Posterior cingulate gyrus (tissue), 11 donors: ENCODE data around the gene GOLT1A.

Experiments used
- DNase-seq, 10 donors: peaks; one replicate each; pipeline versions ENCODE4 v3.0.0 to v3.0.0-alpha.2; 2020 to 2021; ENCODE audit warnings: mixed read lengths in 3 of 10
- intact Hi-C: fragments of 100-400 bp; cut with DNase I; formaldehyde crosslinking; loops from one replicate; pipeline ENCODE4 v1.15.1; 2023

Gene GOLT1A, protein sequence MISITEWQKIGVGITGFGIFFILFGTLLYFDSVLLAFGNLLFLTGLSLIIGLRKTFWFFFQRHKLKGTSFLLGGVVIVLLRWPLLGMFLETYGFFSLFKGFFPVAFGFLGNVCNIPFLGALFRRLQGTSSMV

DNA sequence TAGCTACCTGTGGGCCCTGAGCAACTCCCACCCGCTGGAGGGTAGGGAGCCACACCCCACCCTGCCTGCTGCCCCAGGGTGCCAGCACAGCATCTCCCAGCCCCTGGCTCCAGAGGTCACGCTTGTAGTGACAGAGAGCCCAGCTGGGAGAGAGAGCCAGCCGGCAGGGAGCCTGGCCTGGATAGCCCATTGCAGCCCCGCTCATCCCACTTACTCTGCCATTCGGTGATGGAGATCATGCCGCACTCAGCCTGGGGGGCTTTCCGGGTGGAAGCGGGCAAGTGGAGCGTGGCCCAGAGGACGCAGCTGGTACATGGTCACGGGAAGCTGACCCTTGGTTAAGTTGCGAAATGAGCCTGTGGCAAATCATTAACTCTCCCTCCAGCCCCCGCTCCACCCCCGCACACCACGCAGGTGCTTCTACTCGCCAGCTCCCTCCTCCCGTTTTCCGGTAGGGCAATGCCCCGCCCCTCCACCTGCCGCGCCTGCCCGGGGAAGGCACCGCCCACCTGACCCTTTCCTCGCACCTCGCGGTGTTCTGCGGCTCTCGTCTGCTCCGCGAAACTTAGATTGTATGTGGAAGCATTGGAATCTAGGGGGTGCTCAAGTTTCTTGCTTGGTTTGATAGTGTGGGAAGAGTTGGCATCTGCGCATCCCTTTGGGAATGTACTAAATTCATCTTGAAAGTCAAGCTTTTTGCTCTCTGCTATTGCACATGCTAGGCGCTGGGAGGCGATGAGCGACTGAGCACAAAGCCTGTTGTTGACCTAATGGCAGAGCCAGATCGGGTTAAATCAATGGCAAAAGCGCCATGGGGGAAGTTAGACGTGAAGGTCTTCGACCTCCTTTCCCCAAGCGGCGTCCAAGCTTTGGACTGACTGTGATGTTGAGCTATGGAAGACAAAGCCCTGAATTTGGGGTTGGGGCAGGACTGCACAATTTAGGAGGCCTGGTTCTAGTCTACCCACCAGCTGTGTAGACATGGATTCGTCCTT is at the start of gene GOLT1A:
Gene GOLT1A, minus strand, starts transcription at position 321 of the 995 bp plus-strand sequence. Its CDS starts 82 bp downstream, at position 239.
- intact Hi-C loops, result loop anchor here (1.0 kb wide), 1 partner anchor 149 kb away; no protein-coding TSS in a partner anchor
- DNase-seq, result peak in 9 of 10 donors; percentile 59 to 96 (median 67)

DNA sequence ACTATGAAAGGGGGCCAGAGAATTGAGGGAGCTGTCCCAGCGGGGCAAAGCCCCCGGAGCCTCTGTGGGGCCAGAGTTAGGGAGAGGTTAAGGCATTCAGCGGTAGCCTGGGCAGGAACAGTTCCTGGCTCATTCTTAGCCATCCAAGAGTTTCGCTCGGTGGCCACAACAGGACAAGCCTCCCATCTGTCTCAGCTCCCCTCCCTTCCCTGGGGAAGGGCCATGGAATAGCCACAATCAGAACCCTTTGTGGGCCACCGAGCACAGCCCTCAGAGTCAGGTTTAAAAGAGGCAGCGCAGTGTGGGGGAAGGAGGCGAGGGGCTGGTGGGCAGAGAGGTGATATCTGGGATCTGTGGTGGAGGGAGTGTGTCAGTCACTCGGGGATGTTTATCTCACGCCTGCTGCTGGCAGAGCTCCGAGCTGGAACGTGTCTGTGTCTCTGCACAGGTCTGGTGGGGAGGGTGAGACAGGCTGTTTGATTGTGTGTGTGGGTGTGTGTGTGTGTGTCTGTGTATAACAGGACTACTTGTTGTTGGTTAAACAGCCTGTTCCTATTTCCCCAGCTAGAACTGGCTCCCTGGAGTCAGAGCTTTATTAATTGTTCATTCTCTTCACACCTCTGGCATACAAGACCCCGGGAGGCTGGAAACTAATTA is 49.6 kb upstream of the GOLT1A start:
- intact Hi-C loops, result loop anchor here (2.0 kb wide), 1 partner anchor 99 kb away; no protein-coding TSS in a partner anchor
- peak in 3 of 10 donors; percentile 69 to 84 (median 84) for DNase-seq

DNA sequence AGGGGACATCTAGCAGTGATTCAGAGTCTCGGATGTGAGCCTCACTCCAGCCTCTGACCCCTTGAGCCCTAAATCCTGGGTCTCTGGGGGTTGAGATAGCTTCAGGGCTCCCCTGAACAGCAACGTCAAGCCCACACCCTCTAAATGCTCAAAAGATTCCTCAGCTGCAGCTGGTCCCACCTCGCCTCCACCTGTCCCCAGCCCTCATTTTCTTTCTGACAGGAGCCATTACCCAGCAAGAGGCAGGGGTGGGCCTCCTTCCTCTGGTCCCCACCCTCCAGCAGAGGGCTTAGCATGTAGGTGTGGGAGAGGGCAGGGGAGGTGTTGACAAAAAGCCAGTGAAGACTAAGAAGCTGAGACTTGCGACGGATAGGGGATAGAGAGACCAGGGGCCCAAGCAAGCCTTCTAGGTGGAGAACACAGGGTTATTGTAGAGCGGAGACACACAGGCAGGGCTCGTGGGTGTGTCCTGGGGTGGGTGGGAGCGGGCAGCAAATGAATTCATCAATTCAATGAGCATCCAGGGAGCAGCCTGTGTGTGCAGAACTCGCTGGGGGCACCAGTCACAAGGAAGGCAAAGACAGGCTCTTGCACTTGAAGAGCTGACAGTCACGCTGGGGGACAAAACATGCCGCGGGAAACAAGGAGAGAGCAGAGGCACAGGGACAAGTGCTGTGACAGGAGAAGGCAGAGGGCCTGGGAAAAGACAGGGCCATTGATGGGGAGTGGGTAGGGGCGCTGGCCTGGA is 48.9 kb upstream of the GOLT1A start:
- intact Hi-C loops, result loop anchor here (2.0 kb wide), 1 partner anchor 100 kb away; no protein-coding TSS in a partner anchor
- DNase-seq, result peak in 4 of 10 donors; percentile 27 to 78 (median 45)

DNA sequence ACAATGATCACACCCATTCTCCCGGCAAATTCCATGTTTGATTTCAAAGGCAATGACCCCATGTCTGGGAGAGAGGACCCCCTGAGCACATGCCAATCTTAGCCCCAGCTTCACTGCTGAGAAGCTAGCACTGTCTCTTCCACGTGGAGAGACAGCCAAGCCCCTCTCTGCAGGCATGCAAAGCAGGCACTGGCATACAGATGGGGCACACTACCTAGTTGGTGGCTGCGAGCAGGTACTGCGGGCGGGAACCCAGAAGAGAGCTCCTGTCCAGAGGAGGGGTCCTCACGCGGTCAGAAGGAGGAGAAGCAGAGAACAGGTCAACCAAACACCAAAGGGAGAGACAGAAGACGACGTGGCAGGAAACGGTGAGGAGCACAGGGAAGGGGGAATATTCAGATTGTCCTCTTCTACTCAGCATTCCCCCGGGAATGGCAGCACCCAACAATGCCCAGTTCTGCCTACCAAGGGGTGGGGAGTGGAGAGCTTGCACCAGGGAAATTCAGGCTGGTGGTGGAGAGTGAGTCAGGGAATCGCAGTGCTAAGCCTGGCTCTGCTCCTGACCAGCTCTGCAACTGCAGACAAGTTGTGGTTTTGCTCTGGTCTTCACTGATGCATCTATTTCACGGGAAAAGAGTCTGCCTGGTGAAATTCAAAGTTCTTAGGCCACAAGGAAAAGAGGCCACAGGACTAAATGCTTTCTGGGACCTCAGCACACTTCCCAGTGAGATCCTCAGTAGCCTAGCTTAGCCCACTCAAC is 48.1 kb upstream of the GOLT1A start:
- intact Hi-C loops, result loop anchor here (2.0 kb wide), 1 partner anchor 101 kb away; no protein-coding TSS in a partner anchor
- peak in 3 of 10 donors; percentile 65 to 87 (median 71) for DNase-seq

DNA sequence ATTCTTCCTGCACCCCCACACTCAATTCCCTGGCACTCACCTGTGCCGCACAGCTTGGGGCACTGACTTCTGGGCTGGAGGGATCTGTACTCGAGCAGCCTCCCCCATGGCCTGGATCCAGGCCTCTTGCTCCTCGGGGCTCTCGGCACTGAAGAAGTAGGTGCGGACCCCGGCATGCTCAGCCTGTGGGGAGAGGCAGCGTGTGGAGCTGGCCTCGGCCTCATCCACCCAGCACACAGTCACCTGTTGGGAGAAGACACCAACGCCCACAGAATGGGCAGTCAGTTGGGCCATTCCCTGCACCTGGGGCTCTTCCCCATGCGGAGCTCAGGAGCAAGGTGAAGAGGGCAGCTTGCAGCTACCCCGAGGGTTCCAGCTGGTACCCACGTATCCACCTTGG is 47.5 kb upstream of the GOLT1A start:
- intact Hi-C loops, result no loop called here
- DNase-seq, result peak in 3 of 10 donors; percentile 32 to 71 (median 43)

DNA sequence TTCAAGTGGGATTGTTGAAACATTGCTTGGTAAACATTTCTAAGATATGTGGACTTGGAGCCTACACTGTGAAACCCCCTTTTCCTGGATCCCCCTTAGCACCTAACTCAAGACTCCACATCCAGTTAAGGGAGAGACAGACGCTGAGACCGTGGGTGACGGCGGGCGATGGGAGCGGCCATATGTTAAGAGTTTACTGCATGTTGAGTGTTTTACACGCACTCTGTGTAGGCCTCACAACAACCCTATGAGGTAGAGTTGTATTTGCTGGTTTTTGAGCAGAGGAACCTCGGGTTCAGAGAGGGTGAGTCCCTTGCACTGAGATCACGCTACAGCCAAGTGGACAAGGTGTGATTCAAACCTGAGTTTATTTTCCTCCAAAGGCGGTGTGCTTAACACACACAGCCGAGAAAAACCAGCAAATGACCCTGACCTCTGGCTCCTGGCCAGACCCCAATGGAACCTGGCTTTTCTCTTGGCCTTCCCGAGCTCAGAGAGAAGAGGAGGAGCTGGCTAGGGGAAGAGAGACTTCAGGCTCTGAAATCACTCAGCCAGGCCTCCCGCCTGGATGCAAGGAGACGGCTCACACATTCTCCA is 46.9 kb upstream of the GOLT1A start:
- intact Hi-C loops, result no loop called here
- peak in 1 of 10 donors; percentile 44 for DNase-seq

DNA sequence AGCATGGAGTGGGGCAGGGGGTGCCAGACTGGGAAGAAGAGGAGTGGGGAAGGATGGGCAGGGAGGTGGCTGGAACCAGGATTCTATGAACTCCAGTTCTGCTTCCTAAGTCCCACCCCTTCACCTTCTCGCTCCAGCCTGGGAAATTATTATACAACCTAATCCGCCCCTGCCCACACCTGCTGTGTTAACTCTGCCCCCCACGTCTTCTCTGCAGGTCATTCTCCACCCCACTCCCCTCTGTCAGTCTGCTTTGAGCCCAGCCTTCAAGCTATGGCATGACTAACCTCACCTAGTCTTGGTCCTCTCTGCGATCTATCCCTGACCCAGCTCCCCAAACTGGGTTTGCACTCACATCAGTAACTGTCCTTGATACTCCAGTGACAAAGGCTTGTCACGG is 46.0 kb upstream of the GOLT1A start:
- intact Hi-C loops, result no loop called here
- no peak for DNase-seq

DNA sequence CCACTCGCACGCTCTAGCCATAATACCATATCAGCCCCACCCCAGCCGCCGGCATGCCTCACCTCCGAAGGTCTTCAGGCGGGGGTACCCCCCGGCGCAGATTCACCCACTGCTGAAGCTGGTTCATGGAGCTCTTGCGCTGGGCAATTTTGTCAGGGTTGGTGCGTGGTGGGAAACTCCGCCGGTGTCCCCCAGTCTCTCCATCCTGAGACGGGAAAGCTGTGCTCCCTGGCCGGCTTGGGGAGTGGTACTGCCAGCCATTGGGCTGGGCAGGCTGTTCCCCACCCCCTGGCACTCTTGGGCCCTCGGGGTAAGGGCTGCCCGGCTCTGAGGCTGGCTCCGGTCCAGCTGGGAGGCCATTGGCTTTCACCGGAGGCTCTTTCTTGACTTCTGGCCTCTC is 45.4 kb upstream of the GOLT1A start:
- DNase-seq, result peak in 1 of 10 donors; percentile 73
- intact Hi-C loops, result no loop called here

DNA sequence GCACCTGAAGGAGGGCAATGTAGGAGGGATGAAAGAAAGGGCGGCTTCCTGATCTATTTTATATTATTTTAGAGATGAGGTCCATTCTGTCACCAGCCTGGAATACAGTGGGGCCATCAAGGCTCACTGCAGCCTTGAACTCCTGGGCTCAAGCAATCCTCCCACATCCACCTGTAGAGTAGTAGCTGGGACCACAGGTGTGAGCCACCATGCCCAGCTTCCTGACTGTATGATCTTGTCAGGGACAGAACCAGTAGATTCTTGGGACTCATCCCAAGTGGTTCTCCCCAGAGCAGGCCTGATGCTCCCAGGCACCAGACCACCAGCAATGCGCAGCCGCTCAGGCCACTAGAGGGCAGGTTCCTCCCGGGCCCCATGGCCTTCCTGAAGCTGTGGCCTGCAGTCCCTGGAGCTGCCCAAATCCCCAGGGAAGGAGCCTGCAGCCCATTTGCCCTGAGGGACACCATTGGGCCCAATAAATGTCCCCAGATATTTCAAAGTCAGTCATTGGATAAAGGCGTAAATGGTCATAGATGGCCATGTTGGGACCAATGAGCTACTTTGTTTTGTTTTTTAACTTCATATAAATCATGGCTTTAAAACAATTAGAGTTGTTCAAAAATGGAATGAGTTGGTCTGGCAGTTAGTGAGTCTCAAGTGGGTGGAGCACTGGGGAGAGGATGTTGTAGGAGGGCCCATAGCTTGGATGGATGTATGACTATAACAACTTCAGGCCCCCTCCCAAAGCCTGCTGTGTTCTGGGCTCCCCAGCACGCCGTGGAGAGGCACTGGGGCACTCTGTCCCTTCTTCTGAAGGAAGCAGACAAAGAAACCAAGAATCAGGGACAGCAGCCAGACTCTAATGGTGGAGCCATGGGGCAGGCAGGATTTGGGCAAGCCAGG is 44.7 kb upstream of the GOLT1A start:
- DNase-seq, result peak in 9 of 10 donors; percentile 62 to 96 (median 75)
- intact Hi-C loops, result loop anchor here (1.0 kb wide), 1 partner anchor 105 kb away; no protein-coding TSS in a partner anchor

DNA sequence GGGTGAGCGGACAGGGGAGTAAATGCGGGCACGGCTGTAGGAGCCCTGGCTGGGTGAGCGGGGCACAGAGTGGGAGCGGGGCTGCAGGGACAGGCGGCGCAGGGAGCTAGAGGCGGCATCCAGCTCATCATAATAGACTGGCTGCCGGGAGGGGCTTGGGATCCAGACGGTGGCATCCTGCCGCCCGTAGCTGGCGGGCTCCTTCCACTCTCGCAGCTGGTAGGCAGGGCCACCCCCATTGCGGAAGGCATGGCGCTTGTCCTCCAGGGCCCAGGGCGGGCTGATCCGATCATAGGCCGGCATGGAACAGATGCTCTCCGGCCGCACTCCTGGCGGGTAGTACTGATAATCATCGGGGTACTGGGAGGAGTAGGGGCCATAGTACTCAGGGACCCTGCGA is 43.7 kb upstream of the GOLT1A start:
- intact Hi-C loops, result no loop called here
- peak in 9 of 10 donors; percentile 40 to 92 (median 61) for DNase-seq

DNA sequence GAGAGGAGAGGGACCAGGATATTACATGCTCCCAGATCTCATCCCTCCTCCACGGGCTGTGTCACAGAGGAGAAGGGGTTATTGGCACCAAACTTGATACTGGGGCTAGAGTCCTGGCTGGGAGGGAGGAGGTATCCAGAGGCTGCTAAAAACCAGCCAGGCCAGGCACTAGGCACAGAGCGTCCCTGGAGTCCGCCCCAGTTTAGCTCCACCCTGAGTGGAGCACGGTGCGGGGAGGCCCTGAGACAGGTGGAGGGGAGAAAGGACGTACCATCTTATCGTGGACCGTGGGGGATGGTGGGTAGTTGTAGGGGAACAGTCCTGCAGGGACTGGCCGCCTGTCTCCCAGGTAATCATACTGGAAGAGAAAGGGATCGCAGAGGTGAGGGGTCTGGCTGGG is 42.7 kb upstream of the GOLT1A start:
- intact Hi-C loops, result no loop called here
- peak in 2 of 10 donors; percentile 53 to 70 for DNase-seq

DNA sequence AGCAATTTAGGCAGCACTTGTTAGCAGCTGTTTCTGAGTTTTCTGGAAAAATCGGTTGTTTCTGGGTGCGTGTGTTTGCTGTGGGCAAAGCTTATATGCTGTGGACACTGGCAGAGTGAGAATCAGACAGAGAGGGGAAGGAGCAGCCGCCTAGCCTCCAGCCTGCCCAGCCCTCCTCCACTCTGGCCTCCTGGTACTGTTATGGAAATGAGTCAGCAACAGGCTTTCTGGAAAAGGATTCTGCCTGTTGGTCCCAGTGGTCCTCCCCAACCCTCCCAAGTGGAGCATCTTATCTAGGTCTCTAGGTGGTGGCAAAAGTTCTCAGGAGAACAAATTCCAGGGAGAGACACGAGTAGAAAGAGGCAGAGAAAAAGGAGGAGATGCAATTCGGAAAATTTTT is 42.2 kb upstream of the GOLT1A start:
- intact Hi-C loops, result no loop called here
- peak in 2 of 10 donors; percentile 41 to 71 for DNase-seq

DNA sequence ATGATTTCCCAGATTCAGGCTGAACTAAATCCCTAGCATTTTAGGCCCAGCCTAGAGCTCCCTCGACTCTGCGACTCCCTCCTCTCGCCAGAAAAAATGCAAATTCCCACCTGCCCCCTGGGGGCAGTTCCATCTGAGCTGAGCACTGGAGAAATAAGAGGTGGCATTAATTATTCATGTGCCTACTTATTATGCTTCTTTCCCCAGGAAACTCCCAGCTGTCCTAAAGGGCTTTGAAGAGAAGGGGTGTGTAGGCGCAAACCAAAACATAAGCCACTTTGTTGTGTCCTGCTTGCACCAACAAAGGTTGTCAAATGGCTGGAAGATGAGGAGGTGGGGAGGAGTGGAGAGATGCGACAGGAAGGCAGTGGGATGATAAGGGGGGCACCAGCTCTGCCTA is 41.4 kb upstream of the GOLT1A start:
- intact Hi-C loops, result no loop called here
- DNase-seq, result peak in 1 of 10 donors; percentile 34

DNA sequence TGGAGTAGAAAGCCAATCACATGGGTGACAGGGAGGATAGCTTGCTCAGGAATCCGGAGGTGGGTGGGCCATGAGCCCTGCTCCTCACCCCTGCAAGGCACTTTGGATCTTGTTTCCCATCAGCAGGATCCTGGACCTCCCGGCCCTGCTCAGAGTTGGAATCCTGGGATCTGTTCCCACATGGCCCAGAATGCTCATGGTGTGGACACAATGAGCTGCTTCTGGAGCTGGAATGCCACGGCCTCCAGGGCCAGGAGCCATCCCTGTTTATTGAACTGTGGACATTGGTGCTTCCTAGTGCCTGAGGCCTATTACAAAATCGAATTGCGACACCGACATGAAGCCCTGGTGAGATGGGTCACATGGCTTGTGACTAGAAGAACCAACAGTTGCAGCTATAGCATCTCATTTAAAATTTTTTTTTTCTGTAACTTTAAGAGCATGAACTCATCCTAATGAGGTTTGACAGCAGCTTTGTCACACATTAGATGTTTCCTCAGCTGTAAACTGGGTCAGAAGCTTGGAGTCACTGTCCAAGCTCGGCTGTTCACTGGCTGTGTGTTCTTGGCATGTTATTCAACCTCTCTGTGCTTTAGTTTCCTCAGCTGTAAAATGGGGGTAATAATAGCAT is 40.4 kb upstream of the GOLT1A start:
- peak in 1 of 10 donors; percentile 82 for DNase-seq
- intact Hi-C loops, result no loop called here

DNA sequence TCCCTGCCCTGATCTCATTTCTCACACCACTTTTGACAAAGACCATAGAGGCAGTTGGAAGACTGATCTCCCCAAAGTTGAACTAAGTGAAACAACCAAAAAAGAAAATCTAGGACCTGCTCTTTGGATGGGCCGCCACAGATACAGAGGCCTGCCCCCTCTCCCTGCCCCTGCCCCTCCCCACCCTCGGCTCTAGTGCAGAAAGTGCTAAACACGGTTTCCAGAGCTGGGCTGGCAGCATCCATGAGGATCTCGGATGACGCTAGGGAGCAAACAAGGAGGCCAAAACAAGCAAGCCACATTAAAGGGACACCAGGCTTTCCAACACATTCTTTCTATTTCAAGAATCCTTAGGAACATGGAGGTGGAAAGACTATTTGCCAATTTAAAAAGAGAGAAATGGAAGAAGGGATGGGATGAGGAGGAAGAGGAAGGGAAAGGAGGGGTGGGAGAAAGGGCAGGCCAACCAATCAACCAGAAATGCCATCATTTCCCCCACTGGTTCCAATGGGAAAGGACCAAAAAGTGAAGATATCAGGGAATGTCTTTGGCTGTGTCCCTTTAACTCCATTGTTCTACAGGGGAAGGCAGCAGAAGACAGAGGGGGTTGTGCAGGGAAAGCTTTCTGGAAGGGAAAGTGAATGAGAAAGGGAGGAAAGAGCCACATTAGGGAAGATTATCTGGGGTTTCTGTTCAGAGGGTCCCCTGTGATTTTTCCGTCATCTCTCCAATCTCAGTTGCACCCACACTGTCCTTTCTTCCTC is 38.3 kb upstream of the GOLT1A start:
- peak in 1 of 10 donors; percentile 5 for DNase-seq
- intact Hi-C loops, result no loop called here

DNA sequence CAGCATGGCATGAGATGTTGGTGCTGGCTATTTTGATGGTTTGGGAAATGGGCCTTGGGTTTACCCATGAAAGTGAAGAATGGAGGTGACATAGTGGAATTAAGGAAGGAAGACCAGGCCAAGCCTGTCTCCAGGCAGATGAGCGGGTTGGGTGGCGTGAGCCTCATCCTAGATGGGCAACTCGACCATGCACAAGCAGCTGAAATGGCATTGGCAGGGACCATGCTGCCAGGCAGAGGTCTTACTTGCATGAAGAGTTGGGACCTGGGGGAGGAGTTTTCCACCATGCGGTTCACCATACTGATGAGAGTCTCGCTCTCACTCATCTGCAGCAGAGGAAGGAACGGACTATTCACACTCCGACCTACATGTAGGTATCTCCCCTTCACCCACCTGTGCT is 37.5 kb upstream of the GOLT1A start:
- DNase-seq, result peak in 1 of 10 donors; percentile 74
- intact Hi-C loops, result no loop called here
